Astrocyte (in vitro differentiated cells and primary cell): ENCODE results near the gene DOK7. TPM values are rescaled to one million over a fixed set of nuclear protein-coding genes. Genes with fewer than 3 reads are reported as not detected.

Source experiments
- DNase-seq: peaks from one replicate; pipeline ENCODE4 v3.0.0-alpha.2; 2010; ENCODE audit warnings: low read depth
- FAIRE-seq: peaks from 2 replicates; lab custom pipeline; 2011; peaks lifted over from hg19 to GRCh38; lab: Jason Lieb, UNC
- H2AFZ ChIP-seq: 2 replicates; pipeline ENCODE4 v1.6.0; 2012; ENCODE audit warnings: low read depth, low read length, inconsistent platforms
- H3K27ac ChIP-seq: 2 replicates; pipeline ENCODE4 v1.5.1; 2011; ENCODE audit warnings: low read depth, low read length, inconsistent platforms
- H3K27me3 ChIP-seq: 2 replicates; pipeline ENCODE4 v1.6.0; 2011; ENCODE audit warnings: low read length, inconsistent platforms; ENCODE audit not compliant: insufficient read depth
- H3K36me3 ChIP-seq: 2 replicates; pipeline ENCODE4 v1.5.1; 2011; ENCODE audit warnings: low read length, inconsistent platforms; ENCODE audit not compliant: insufficient read depth
- H3K4me1 ChIP-seq: 2 replicates; pipeline ENCODE4 v1.5.1; 2011; ENCODE audit warnings: low read length, inconsistent platforms; ENCODE audit not compliant: insufficient read depth
- H3K4me2 ChIP-seq: 2 replicates; pipeline ENCODE4 v1.6.0; 2012; ENCODE audit warnings: low read length, inconsistent platforms
- H3K4me3 ChIP-seq: 2 replicates; pipeline ENCODE4 v1.5.1; 2011; ENCODE audit warnings: low read depth, mild to moderate bottlenecking, low read length, inconsistent platforms; ENCODE audit not compliant: insufficient read depth
- H3K79me2 ChIP-seq: 2 replicates; pipeline ENCODE4 v1.6.0; 2012; ENCODE audit warnings: mild to moderate bottlenecking, low read length, inconsistent platforms; ENCODE audit not compliant: insufficient read depth
- H3K9ac ChIP-seq: 2 replicates; pipeline ENCODE4 v1.6.0; 2012; ENCODE audit warnings: mild to moderate bottlenecking, low read length, inconsistent platforms
- H3K9me3 ChIP-seq: 2 replicates; pipeline ENCODE4 v1.5.1; 2012; ENCODE audit warnings: low read depth, mild to moderate bottlenecking, low read length, inconsistent platforms; ENCODE audit not compliant: insufficient read depth
- H4K20me1 ChIP-seq: 2 replicates; pipeline ENCODE4 v1.6.0; 2012; ENCODE audit warnings: low read length, inconsistent platforms; ENCODE audit not compliant: insufficient read depth
- H3K27ac Mint-ChIP-seq: one replicate; pipeline ENCODE4 v1.8.0; 2021; ENCODE audit warnings: mild to moderate bottlenecking, mixed read lengths; ENCODE audit not compliant: unreplicated experiment
- H3K27me3 Mint-ChIP-seq: one replicate; pipeline ENCODE4 v1.8.0; 2021; ENCODE audit warnings: low read depth, mixed read lengths; ENCODE audit not compliant: unreplicated experiment
- H3K36me3 Mint-ChIP-seq: one replicate; pipeline ENCODE4 v1.8.0; 2021; ENCODE audit warnings: low read depth, mixed read lengths; ENCODE audit not compliant: unreplicated experiment
- H3K4me1 Mint-ChIP-seq: one replicate; pipeline ENCODE4 v1.8.0; 2021; ENCODE audit warnings: low read depth, mixed read lengths; ENCODE audit not compliant: unreplicated experiment
- H3K4me3 Mint-ChIP-seq: one replicate; pipeline ENCODE4 v1.8.0; 2021; ENCODE audit warnings: mild to moderate bottlenecking, moderate library complexity, mixed read lengths; ENCODE audit not compliant: unreplicated experiment
- H3K9me3 Mint-ChIP-seq: one replicate; pipeline ENCODE4 v1.8.0; 2021; ENCODE audit warnings: mild to moderate bottlenecking, mixed read lengths; ENCODE audit not compliant: unreplicated experiment
- EZH2 ChIP-seq: IDR thresholded peaks from 2 replicates; pipeline ENCODE4 v1.6.1; 2012; ENCODE audit warnings: mild to moderate bottlenecking, low read length, inconsistent platforms; ENCODE audit not compliant: insufficient read depth
- total RNA-seq: library from RNA; stranded (reverse); gene quantifications from 2 replicates; pipeline ENCODE4 v1.2.1, GENCODE V29; 2021
- TF ChIP-seq, protein P1 (sequence below): IDR thresholded peaks from 2 replicates; pipeline ENCODE4 v1.5.1; 2011; ENCODE audit warnings: low read depth, mild to moderate bottlenecking, inconsistent platforms, low read length, moderate library complexity; ENCODE audit not compliant: insufficient read depth

The DOK7 gene
- total RNA-seq, 1 donor from 2014 or later: not detected

DNA sequence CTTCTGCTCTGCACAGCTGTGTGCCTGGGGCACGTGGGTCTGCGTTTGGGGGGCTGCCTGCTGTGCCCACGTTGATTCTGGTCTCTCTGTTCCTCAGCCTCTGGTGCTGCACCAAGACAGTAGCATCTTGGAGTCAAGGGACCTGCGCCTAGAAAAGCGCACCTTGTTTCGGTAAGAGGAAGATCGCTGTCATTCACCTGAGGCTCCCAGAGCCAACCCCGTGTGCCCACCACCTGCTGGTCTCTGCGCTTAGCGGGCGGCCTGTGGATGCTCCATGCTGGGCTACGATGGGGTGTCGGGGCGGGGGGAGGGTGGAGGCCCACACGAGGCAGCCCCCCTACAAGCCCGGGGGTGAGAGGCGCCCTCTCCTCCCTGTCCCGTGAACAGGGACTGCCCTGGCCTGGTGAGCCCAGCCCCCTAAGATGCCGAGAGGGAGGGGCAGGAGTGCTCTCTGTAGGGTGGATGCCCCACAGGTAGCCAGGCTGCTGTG lies 40.3 kb upstream of the DOK7 start:
- H3K79me2 ChIP-seq: no peaks in the 10 kb centered on the region
- no peak overlapping the region for H3K4me2 ChIP-seq
- H3K9ac ChIP-seq: no peak overlapping the region
- no peak overlapping the region for H3K27ac ChIP-seq
- H3K4me3 Mint-ChIP-seq: no peak overlapping the region
- no peaks in the 10 kb centered on the region for H3K27me3 ChIP-seq
- H3K4me1 ChIP-seq: no peaks in the 10 kb centered on the region
- H3K9me3 Mint-ChIP-seq: no peaks in the 10 kb centered on the region
- TF ChIP-seq EZH2: no peak
- TF ChIP-seq, protein P1, sequence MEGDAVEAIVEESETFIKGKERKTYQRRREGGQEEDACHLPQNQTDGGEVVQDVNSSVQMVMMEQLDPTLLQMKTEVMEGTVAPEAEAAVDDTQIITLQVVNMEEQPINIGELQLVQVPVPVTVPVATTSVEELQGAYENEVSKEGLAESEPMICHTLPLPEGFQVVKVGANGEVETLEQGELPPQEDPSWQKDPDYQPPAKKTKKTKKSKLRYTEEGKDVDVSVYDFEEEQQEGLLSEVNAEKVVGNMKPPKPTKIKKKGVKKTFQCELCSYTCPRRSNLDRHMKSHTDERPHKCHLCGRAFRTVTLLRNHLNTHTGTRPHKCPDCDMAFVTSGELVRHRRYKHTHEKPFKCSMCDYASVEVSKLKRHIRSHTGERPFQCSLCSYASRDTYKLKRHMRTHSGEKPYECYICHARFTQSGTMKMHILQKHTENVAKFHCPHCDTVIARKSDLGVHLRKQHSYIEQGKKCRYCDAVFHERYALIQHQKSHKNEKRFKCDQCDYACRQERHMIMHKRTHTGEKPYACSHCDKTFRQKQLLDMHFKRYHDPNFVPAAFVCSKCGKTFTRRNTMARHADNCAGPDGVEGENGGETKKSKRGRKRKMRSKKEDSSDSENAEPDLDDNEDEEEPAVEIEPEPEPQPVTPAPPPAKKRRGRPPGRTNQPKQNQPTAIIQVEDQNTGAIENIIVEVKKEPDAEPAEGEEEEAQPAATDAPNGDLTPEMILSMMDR: no peak
- FAIRE-seq: no peak
- H3K9me3 ChIP-seq: no peaks in the 10 kb centered on the region
- peaks cover 4% of the 10 kb centered on the region for H4K20me1 ChIP-seq
- no peak overlapping the region for H3K27ac Mint-ChIP-seq
- H3K4me1 Mint-ChIP-seq: peaks cover 2% of the 10 kb centered on the region
- H3K27me3 Mint-ChIP-seq: no peaks in the 10 kb centered on the region
- no peaks in the 10 kb centered on the region for H3K36me3 Mint-ChIP-seq
- no peaks in the 10 kb centered on the region for H3K36me3 ChIP-seq
- H3K4me3 ChIP-seq: no peak overlapping the region
- DNase-seq: no peak
- H2AFZ ChIP-seq: no peak overlapping the region

DNA sequence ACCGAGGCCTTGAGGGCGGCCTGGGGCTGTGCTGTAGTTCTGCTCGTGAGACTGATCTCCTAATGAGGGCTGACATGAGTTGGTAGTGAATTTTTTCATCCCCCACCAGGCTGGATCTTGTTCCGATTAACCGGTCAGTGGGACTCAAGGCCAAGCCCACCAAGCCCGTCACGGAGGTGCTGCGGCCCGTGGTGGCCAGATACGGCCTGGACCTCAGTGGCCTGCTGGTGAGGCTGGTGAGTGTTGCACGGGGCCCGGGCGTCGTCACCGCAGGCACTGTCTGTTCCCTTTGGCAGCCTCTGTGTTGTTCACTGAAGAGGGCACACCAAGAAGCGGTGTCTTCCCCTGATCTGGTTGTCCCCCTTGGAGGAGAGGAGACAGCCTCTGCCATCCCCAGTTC lies 39.7 kb upstream of the DOK7 start:
- Histone ChIP-seq H3K4me2 (no peak overlapping the region), H3K27me3 (no peaks in the 10 kb centered on the region), H4K20me1 (peaks cover 4% of the 10 kb centered on the region), H3K9me3 (no peaks in the 10 kb centered on the region), H3K4me3 (no peak overlapping the region), H3K79me2 (no peaks in the 10 kb centered on the region), H2AFZ (no peak overlapping the region), H3K4me1 (no peaks in the 10 kb centered on the region), H3K36me3 (no peaks in the 10 kb centered on the region), H3K27ac (no peak overlapping the region), H3K9ac (no peak overlapping the region)
- DNase-seq: no peak
- H3K4me3 Mint-ChIP-seq: no peak overlapping the region
- H3K36me3 Mint-ChIP-seq: no peaks in the 10 kb centered on the region
- H3K27me3 Mint-ChIP-seq: no peaks in the 10 kb centered on the region
- TF ChIP-seq, protein P1: no peak
- no peak for TF ChIP-seq EZH2
- no peak for FAIRE-seq
- no peak overlapping the region for H3K27ac Mint-ChIP-seq
- H3K4me1 Mint-ChIP-seq: peaks cover 2% of the 10 kb centered on the region
- no peaks in the 10 kb centered on the region for H3K9me3 Mint-ChIP-seq

DNA sequence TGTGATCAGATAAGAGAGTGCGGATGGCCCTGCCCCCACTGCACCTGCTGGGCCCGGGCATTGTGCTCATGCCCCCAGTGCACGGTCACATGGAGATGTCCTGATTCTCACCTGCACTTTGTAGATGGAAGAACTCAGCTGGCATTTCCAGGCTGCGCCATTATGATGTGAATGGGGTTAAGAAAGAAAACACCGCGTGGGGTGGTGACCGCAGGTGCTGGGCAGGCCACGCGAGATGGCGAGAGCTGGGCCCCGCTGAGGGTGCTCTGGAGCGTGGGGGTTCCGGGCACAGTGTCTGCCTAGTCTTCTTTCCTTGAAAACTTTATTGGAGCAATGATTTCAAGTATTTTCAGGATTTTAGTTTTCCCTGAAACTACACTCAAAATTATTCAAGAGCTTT lies 39.2 kb upstream of the DOK7 start:
- Histone ChIP-seq H3K79me2 (no peaks in the 10 kb centered on the region), H4K20me1 (peaks cover 4% of the 10 kb centered on the region), H3K4me1 (no peaks in the 10 kb centered on the region), H3K27me3 (no peaks in the 10 kb centered on the region), H3K9ac (no peak overlapping the region), H3K27ac (no peak overlapping the region), H3K4me2 (no peak overlapping the region), H3K36me3 (no peaks in the 10 kb centered on the region), H3K4me3 (no peak overlapping the region), H3K9me3 (no peaks in the 10 kb centered on the region), H2AFZ (no peak overlapping the region)
- FAIRE-seq: no peak
- no peak overlapping the region for H3K4me3 Mint-ChIP-seq
- H3K36me3 Mint-ChIP-seq: no peaks in the 10 kb centered on the region
- H3K27ac Mint-ChIP-seq: no peak overlapping the region
- TF ChIP-seq EZH2: no peak
- TF ChIP-seq, protein P1: no peak
- DNase-seq: no peak
- peaks cover 2% of the 10 kb centered on the region for H3K4me1 Mint-ChIP-seq
- H3K9me3 Mint-ChIP-seq: peaks cover under 1% of the 10 kb centered on the region
- H3K27me3 Mint-ChIP-seq: no peaks in the 10 kb centered on the region
